GM23248 (cell line): ENCODE results near the gene KIF24.

Experiments
- EZH2 ChIP-seq: fragments of 200-600 bp; sonication (generic); IDR thresholded peaks from 2 replicates; pipeline ENCODE4 v1.6.1; 2018; ENCODE audit warnings: antibody characterized with exemption, mild to moderate bottlenecking; ENCODE audit not compliant: insufficient read depth, poor library complexity, severe bottlenecking
- EZH2phosphoT487 ChIP-seq: fragments of 200-600 bp; sonication (generic); IDR thresholded peaks from 2 replicates; pipeline ENCODE4 v1.6.1; 2018; ENCODE audit warnings: antibody characterized with exemption, moderate library complexity, mild to moderate bottlenecking, low read depth; ENCODE audit not compliant: insufficient read depth

- no peak for TF ChIP-seq EZH2
- no peak for TF ChIP-seq EZH2phosphoT487
Measured at GRCh38 chr9:34362614-34363214, 33.6 kb upstream of the KIF24 start.
